Omental fat pad (tissue), 4 donors: ENCODE data around the gene TEAD1. TPM values are rescaled to one million over a fixed set of nuclear protein-coding genes. Genes with fewer than 3 reads are reported as not detected.

Experiments used
- ATAC-seq: fragments of 150-250 bp; one replicate; pipeline ENCODE4 v1.9.1; 2016; ENCODE audit warnings: mild to moderate bottlenecking, moderate library complexity; ENCODE audit not compliant: low FRiP score
- DNase-seq: peaks from one replicate; pipeline ENCODE4 v3.0.0-alpha.2; 2019; ENCODE audit warnings: low spot score
- total RNA-seq, 4 donors: library from RNA; depleted of rRNA; stranded (reverse); fragments of >200 nt; gene quantifications; one replicate each; pipeline ENCODE4 v1.1.0, GENCODE V29; 2016
- TF ChIP-seq, protein P1 (sequence below), 3 donors: fragments of 450-650 bp; IDR thresholded peaks; one replicate each; pipeline ENCODE4 v1.5.1; 2016 to 2017; ENCODE audit warnings: antibody characterized with exemption in 3 of 3, mild to moderate bottlenecking in 3 of 3, moderate library complexity in 2 of 3

The TEAD1 gene
- total RNA-seq, 4 donors from 2014 or later: 81.7 to 123 (median 103) TPM

DNA sequence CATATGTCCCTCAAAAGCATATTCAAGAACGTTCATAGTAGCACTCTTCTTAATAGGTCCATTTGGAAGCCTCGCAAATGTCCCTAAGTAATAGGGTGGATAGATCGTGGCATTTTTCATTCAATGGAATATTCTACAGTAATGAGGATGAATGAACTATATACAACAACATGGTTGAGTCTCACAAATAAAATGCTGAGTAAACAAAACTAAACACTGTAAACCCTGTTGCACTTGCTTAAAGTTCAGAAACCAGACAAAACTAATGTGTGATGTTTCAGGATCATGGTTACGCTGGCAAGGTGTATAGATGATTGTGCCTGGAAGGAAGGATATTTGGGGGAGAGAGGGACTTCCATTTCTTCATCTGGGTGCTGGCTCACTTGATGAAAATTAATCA is 244.4 kb downstream of the TEAD1 start:
- TF ChIP-seq, protein P1, sequence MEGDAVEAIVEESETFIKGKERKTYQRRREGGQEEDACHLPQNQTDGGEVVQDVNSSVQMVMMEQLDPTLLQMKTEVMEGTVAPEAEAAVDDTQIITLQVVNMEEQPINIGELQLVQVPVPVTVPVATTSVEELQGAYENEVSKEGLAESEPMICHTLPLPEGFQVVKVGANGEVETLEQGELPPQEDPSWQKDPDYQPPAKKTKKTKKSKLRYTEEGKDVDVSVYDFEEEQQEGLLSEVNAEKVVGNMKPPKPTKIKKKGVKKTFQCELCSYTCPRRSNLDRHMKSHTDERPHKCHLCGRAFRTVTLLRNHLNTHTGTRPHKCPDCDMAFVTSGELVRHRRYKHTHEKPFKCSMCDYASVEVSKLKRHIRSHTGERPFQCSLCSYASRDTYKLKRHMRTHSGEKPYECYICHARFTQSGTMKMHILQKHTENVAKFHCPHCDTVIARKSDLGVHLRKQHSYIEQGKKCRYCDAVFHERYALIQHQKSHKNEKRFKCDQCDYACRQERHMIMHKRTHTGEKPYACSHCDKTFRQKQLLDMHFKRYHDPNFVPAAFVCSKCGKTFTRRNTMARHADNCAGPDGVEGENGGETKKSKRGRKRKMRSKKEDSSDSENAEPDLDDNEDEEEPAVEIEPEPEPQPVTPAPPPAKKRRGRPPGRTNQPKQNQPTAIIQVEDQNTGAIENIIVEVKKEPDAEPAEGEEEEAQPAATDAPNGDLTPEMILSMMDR (IDR thresholded peaks at IDR 0.05): no peak
- DNase-seq: no peak
- ATAC-seq: no peak

DNA sequence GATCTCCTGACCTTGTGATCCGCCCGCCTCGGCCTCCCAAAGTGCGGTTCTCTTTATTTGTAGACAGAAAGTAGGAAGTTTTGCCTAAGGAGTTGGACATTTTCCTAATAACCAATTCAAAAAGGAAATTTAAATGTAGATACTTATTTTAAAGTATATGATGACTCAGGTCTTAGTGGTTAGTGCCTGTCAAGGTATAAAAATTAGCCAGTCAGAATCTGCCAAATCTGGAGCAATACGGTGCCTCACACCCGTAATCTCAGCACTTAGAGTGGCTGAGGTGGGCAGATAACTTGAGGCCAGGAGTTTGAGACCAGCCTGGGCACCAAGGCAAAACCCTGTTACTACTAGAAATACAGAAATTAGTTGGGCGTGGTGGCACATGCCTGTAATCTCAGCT is 248.2 kb downstream of the TEAD1 start:
- ATAC-seq: no peak
- DNase-seq: no peak
- TF ChIP-seq, protein P1 (IDR thresholded peaks at IDR 0.05): no peak

DNA sequence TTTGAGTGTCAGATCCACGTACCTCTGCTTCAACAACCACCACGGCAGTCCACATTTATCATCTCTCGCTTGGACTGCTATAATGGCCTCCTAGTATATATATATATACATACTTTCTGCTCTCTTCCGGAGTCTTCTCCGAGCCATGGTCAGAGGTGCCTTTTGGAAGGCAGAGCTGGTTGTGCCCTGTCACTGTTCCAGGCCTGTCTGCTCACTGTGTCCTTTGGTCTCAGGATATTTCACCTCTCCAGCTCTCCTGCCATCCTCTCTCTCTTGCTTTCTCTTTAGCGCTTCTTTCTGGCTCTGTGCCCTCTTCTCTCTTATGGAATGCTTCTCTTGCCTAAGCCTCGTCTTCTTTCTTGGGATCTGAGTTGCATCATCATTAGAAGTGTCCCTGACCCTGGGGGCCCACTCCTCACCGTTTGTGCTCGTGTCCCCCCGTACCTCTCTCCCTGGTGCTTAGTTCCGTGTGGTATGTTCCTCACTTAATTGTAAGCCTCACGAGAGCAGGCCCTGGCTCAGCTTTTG is 248.8 kb downstream of the TEAD1 start:
- no peak for ATAC-seq
- TF ChIP-seq, protein P1 (IDR thresholded peaks at IDR 0.05): no peak
- DNase-seq: no peak

DNA sequence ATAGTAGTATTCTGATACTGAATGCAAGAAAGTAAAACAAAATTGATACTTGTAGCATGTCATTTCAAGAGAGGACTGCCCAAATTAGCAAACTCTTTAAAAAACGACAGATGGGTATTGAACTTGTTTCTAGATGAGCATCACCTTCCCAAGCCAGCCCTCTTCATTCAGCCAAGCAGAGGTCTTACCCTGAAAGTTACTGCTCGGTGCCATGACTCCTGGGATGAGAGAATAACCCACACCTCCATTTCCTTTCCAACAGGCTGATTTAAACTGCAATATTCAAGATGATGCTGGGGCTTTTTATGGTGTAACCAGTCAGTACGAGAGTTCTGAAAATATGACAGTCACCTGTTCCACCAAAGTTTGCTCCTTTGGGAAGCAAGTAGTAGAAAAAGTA is 250.4 kb downstream of the TEAD1 start:
- DNase-seq (no peak), ATAC-seq (no peak)
- TF ChIP-seq, protein P1 (IDR thresholded peaks at IDR 0.05): no peak

DNA sequence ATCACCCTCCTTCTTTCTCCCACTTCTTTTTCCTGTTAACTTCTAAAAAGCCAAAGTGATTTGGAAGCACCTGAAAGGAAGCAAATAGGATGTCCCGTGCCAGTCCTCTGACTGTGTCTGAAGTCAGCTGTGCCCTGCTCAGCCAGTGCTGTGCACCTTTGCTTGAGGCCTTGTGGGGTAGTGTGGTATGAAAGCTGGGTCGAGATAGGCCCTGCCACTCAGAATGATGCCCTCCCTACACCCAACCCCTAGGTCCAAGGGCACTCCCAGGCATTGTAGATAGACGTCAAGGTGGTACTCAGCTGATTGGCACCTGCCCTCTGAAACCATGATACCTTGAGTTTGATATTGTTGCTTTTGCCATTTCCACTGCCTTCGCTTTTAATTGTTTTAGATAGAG is 251.3 kb downstream of the TEAD1 start:
- ATAC-seq (no peak), DNase-seq (no peak)
- TF ChIP-seq, protein P1 (IDR thresholded peaks at IDR 0.05): no peak

DNA sequence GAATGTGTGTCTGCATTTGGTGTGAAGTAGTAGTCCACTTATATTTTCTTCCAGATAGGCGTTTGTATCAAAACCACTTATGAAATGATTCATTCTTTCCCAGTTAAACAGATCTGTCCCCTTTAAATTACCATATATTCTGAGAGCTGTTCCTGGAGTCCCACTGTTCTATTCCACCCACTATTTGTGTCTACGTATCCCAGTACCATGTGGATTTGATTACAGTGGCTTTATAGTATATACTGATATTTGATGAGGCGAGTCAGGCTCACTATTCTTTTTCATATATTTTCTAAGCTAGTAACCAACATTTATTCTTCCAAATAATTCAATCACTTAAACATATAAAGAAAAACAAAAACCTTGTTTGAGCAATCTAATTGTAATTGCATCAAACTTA is 253.0 kb downstream of the TEAD1 start:
- DNase-seq (no peak), ATAC-seq (no peak)
- TF ChIP-seq, protein P1 (IDR thresholded peaks at IDR 0.05): no peak

DNA sequence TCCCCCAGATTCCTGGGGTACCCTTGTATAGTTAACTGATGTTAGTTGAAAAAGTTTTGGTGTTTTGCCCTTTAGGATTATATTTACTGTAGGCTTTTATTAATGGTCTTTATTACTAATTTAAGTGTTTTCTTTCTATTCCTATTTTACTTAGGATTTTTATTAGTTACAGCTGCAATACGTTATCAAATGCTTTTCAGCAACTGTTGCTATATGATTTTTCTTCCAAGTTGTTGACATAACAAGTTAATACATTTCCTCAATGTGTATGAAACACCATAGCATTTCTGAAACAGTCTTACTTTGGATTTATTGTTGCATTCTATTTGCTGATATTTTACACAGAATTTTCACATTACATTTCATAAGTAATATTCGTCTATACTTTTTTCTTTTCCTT is 253.7 kb downstream of the TEAD1 start:
- TF ChIP-seq, protein P1 (IDR thresholded peaks at IDR 0.05): no peak
- DNase-seq: no peak
- ATAC-seq: no peak
